WERI-Rb-1 (cell line): Measurements from ENCODE around the gene KIF1B.

Experiments used
- DNase-seq: peaks from one replicate; pipeline ENCODE4 v3.0.0-alpha.2; 2020
- H3K27ac ChIP-seq: fragments of 250-450 bp; sonication (Bioruptor Pico); 2 replicates; pipeline ENCODE4 v1.5.1; 2020; ENCODE audit warnings: mild to moderate bottlenecking, moderate library complexity
- H3K27me3 ChIP-seq: fragments of 250-450 bp; sonication (Bioruptor Pico); 2 replicates; pipeline ENCODE4 v1.5.1; 2021; ENCODE audit warnings: mild to moderate bottlenecking, low read depth, moderate library complexity; ENCODE audit not compliant: insufficient read depth, severe bottlenecking
- H3K36me3 ChIP-seq: fragments of 250-450 bp; sonication (Bioruptor Pico); 2 replicates; pipeline ENCODE4 v1.5.1; 2020; ENCODE audit warnings: mild to moderate bottlenecking, moderate library complexity
- H3K4me3 ChIP-seq: 2 replicates; pipeline ENCODE4 v1.5.1; 2011; ENCODE audit warnings: low read depth, mild to moderate bottlenecking, control low read depth, low read length
- H3K9me3 ChIP-seq: fragments of 250-450 bp; sonication (Bioruptor Pico); 2 replicates; pipeline ENCODE4 v1.5.1; 2021; ENCODE audit warnings: mild to moderate bottlenecking, moderate library complexity; ENCODE audit not compliant: severe bottlenecking
- TF ChIP-seq, protein P1 (sequence below): IDR thresholded peaks from 2 replicates; pipeline ENCODE4 v1.5.1; 2011; ENCODE audit warnings: low read depth, mild to moderate bottlenecking, control low read depth, inconsistent platforms, low read length

KIF1B gene

DNA sequence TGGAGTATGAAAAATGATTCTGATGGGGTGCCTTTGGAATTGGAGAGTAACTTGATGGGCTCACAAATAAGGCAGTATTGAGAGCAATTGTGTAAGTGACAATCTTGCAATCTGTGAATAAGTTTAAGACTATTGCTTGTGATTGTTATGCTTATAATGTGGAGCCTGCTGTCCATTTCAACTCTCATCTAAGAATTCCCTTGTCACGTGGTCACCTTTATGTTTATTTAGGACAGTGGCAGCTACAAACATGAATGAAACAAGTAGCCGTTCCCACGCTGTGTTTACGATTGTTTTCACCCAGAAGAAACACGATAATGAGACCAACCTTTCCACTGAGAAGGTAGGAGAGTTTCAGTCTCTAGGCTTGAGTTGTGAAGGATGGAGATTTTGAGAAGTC is 57.6 kb downstream of the KIF1B start:
- DNase-seq = no peak
- TF ChIP-seq, protein P1, sequence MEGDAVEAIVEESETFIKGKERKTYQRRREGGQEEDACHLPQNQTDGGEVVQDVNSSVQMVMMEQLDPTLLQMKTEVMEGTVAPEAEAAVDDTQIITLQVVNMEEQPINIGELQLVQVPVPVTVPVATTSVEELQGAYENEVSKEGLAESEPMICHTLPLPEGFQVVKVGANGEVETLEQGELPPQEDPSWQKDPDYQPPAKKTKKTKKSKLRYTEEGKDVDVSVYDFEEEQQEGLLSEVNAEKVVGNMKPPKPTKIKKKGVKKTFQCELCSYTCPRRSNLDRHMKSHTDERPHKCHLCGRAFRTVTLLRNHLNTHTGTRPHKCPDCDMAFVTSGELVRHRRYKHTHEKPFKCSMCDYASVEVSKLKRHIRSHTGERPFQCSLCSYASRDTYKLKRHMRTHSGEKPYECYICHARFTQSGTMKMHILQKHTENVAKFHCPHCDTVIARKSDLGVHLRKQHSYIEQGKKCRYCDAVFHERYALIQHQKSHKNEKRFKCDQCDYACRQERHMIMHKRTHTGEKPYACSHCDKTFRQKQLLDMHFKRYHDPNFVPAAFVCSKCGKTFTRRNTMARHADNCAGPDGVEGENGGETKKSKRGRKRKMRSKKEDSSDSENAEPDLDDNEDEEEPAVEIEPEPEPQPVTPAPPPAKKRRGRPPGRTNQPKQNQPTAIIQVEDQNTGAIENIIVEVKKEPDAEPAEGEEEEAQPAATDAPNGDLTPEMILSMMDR = no peak
- H3K36me3 ChIP-seq = peaks cover 83% of the 10 kb centered on the region
- H3K27me3 ChIP-seq = no peaks in the 10 kb centered on the region
- H3K27ac ChIP-seq = no peak overlapping the region
- no peaks in the 10 kb centered on the region for H3K9me3 ChIP-seq
- no peak overlapping the region for H3K4me3 ChIP-seq

DNA sequence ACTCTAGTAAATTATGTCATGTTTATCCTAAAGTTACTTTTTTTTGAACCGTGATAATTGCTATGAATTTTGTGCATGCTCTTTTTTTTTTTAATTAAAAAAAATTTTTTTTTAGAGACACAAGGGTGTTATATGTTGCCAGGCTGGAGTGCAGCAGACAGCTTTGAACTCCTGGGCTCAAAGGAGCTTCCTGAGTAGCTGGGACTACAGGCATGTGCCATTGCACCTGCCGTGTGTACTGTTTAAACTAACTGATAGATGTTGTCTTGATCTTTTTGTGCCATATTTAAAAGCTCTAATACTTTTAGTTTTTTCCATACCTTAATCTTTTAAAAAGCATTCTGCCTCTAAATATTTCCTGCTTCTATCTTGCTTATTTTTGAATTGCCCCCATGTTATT is 60.7 kb downstream of the KIF1B start:
- TF ChIP-seq, protein P1 = no peak
- no peaks in the 10 kb centered on the region for H3K9me3 ChIP-seq
- H3K27me3 ChIP-seq = no peaks in the 10 kb centered on the region
- H3K36me3 ChIP-seq = peaks cover 84% of the 10 kb centered on the region
- no peak overlapping the region for H3K4me3 ChIP-seq
- DNase-seq = no peak
- no peak overlapping the region for H3K27ac ChIP-seq

DNA sequence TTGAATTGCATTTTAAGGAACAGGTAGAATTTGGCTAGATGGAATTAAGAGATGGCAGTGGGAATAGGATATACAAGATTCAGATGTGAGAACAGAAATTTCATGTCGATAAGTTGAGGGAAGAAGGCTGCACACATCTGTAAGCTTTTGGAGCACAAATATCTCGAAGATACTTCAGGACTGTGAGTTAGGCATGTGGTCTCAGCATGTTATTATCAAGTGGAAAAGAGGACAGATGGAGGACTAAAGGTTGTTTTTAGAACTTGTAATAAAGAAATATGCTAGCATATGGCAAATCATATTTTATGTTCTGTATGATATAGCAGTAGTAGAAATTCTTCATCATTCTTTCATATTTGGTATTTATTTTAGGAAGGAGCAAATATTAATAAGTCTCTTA is 61.5 kb downstream of the KIF1B start:
- H3K27ac ChIP-seq = no peak overlapping the region
- no peaks in the 10 kb centered on the region for H3K27me3 ChIP-seq
- no peaks in the 10 kb centered on the region for H3K9me3 ChIP-seq
- no peak for DNase-seq
- no peak overlapping the region for H3K4me3 ChIP-seq
- TF ChIP-seq, protein P1 = no peak
- peaks cover 84% of the 10 kb centered on the region for H3K36me3 ChIP-seq

DNA sequence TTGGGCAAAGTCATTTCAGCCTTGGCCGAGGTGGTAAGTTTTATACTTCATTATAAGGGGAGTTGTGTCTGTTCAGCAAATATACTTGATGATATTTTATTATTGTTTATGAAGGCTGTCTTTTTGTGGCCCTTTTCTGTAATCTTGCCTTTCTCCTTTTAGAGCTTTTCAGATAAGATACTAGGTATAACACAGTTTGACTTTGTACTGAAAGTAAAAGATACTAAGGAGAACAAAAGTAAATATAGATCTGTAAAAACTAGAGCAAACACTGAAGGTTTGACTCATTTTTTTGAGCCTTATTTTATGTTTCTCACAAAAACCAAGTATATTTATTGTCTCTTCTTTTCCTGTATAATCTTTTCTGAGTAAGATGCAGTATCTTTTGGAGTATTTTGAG is 61.9 kb downstream of the KIF1B start:
- no peaks in the 10 kb centered on the region for H3K27me3 ChIP-seq
- DNase-seq = no peak
- H3K4me3 ChIP-seq = no peak overlapping the region
- TF ChIP-seq, protein P1 = no peak
- H3K27ac ChIP-seq = no peak overlapping the region
- H3K36me3 ChIP-seq = peaks cover 84% of the 10 kb centered on the region
- no peaks in the 10 kb centered on the region for H3K9me3 ChIP-seq

DNA sequence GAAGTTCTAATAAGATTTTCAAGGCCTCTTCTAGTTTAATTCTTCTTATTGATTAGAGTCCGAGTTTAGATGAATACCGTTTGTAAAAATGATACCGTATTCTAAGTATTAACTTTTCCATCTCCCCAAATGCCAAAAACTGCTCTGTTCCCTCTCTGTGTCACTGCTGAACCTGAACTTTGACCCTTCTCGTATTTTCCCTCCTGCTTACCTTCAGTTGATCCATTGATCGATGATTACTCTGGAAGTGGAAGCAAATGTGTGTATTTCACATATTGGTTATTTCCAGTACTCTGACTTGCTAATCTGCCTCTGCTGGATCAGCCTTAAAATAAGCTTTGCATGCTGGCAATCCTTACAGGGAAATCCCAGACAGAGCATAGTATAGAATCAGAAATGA is 68.5 kb downstream of the KIF1B start:
- no peaks in the 10 kb centered on the region for H3K27me3 ChIP-seq
- H3K9me3 ChIP-seq = no peaks in the 10 kb centered on the region
- TF ChIP-seq, protein P1 = no peak
- peaks cover 90% of the 10 kb centered on the region for H3K36me3 ChIP-seq
- H3K4me3 ChIP-seq = no peak overlapping the region
- no peak for DNase-seq
- peak overlapping the region; percentile 50 for H3K27ac ChIP-seq
